ENCODE results near the gene FMN2. TPM values are rescaled to one million over a fixed set of nuclear protein-coding genes. Genes with fewer than 3 reads are reported as not detected.

The FMN2 gene
- total RNA-seq, 1 donor from 2014 or later, result 150 TPM

- no peak for DNase-seq
- TF ChIP-seq CTCF (IDR thresholded peaks at IDR 0.05; ENCODE audit: partially characterized antibody, unreplicated experiment), result no peak
- H3K4me3 Mint-ChIP-seq (ENCODE audit: unreplicated experiment), result no peak overlapping the region
- H3K9me3 Mint-ChIP-seq (ENCODE audit: unreplicated experiment), result peaks cover 2% of the 10 kb centered on the region
- H3K27ac Mint-ChIP-seq (ENCODE audit: unreplicated experiment), result no peak overlapping the region
- no peaks in the 10 kb centered on the region for H3K27me3 Mint-ChIP-seq (ENCODE audit: unreplicated experiment)
- no peaks in the 10 kb centered on the region for H3K36me3 Mint-ChIP-seq (ENCODE audit: unreplicated experiment)
- H3K4me1 Mint-ChIP-seq (ENCODE audit: low read depth, unreplicated experiment), result no peaks in the 10 kb centered on the region
These were observed 411.4 kb downstream of the FMN2 start for GRCh38 chr1:240503036-240503435.

DNA sequence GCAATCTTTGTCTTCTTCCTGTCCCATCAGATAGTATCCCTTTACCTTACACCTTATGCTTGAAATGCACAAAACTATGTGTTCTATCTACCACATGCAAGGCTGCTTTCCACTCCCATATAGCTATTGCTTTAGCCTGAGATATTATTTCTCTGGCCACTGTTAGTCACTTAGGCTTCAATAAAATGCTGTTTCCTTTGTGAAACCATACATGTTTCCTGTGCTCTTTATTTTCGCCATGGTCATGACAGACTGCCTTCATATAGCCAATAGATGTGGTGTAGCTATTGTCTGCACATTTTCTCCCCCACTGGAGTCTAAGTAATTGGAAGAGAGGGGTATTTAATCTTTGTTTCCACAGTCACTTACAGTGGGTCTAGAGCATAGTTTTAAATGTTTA, 411.9 kb downstream of the FMN2 start:
- no peak for DNase-seq
- Mint-ChIP-seq H3K9me3 (ENCODE audit: unreplicated experiment) (peaks cover 2% of the 10 kb centered on the region), H3K27ac (ENCODE audit: unreplicated experiment) (no peak overlapping the region), H3K27me3 (ENCODE audit: unreplicated experiment) (no peaks in the 10 kb centered on the region), H3K4me1 (ENCODE audit: low read depth, unreplicated experiment) (no peaks in the 10 kb centered on the region), H3K36me3 (ENCODE audit: unreplicated experiment) (no peaks in the 10 kb centered on the region), H3K4me3 (ENCODE audit: unreplicated experiment) (no peak overlapping the region)
- no peak for TF ChIP-seq CTCF (IDR thresholded peaks at IDR 0.05; ENCODE audit: partially characterized antibody, unreplicated experiment)

GRCh38 chr1:240506176-240506575, 414.5 kb downstream of the FMN2 start:
- Mint-ChIP-seq H3K27ac (ENCODE audit: unreplicated experiment) (no peak overlapping the region), H3K4me3 (ENCODE audit: unreplicated experiment) (no peak overlapping the region), H3K27me3 (ENCODE audit: unreplicated experiment) (no peaks in the 10 kb centered on the region), H3K4me1 (ENCODE audit: low read depth, unreplicated experiment) (no peaks in the 10 kb centered on the region), H3K36me3 (ENCODE audit: unreplicated experiment) (no peaks in the 10 kb centered on the region), H3K9me3 (ENCODE audit: unreplicated experiment) (peaks cover 2% of the 10 kb centered on the region)
- no peak for TF ChIP-seq CTCF (IDR thresholded peaks at IDR 0.05; ENCODE audit: partially characterized antibody, unreplicated experiment)
- DNase-seq, result no peak

DNA sequence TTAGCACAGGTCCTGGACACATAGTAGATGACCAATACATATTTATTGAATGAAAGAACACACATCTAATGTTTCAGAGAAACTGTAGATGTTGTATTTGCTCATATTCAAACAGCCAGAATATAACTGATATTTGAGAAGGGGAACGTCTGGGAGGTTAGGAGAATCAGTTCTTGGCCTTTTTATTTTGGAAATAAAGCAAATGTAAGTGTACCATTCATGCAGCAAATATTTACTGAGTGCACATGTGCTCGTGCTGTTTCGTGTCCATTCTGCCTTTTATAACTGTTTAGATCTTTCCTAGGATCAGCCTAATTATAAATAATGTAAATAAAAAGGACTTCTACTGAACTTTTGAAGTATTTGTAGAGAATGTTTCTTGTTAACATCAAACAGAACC, 416.5 kb downstream of the FMN2 start:
- Mint-ChIP-seq H3K4me3 (ENCODE audit: unreplicated experiment) (no peak overlapping the region), H3K27ac (ENCODE audit: unreplicated experiment) (no peak overlapping the region), H3K36me3 (ENCODE audit: unreplicated experiment) (no peaks in the 10 kb centered on the region), H3K27me3 (ENCODE audit: unreplicated experiment) (no peaks in the 10 kb centered on the region), H3K4me1 (ENCODE audit: low read depth, unreplicated experiment) (no peaks in the 10 kb centered on the region), H3K9me3 (ENCODE audit: unreplicated experiment) (peaks cover 2% of the 10 kb centered on the region)
- TF ChIP-seq CTCF (IDR thresholded peaks at IDR 0.05; ENCODE audit: partially characterized antibody, unreplicated experiment), result no peak
- no peak for DNase-seq

- Mint-ChIP-seq H3K4me3 (ENCODE audit: unreplicated experiment) (no peak overlapping the region), H3K36me3 (ENCODE audit: unreplicated experiment) (no peaks in the 10 kb centered on the region), H3K27me3 (ENCODE audit: unreplicated experiment) (no peaks in the 10 kb centered on the region), H3K27ac (ENCODE audit: unreplicated experiment) (no peak overlapping the region), H3K4me1 (ENCODE audit: low read depth, unreplicated experiment) (no peaks in the 10 kb centered on the region), H3K9me3 (ENCODE audit: unreplicated experiment) (peaks cover 2% of the 10 kb centered on the region)
- TF ChIP-seq CTCF (IDR thresholded peaks at IDR 0.05; ENCODE audit: partially characterized antibody, unreplicated experiment), result no peak
- DNase-seq, result no peak
These were observed 417.3 kb downstream of the FMN2 start for GRCh38 chr1:240508950-240509349.
